A673 (cell line): ENCODE data around the gene CTDSP1. TPM values are rescaled to one million over a fixed set of nuclear protein-coding genes. Genes with fewer than 3 reads are reported as not detected.

ENCODE experiments used
- BruUV-seq: library from RNA; stranded (reverse); fragments of 400-500 nt; replicated peaks from 2 replicates; lab custom pipeline; 2021; lab: Mats Ljungman, UMichigan
- CTCF ChIA-PET: fragments of 300-600 bp; sonication (Branson Sonifier 250); formaldehyde crosslinking; loops from one replicate; lab custom pipeline; 2022; ENCODE audit warnings: antibody characterized with exemption; lab: Charles Lee
- POLR2A ChIA-PET: fragments of 300-600 bp; sonication (Branson Sonifier 250); formaldehyde crosslinking; loops from one replicate; lab custom pipeline; 2022; ENCODE audit warnings: antibody characterized with exemption; ENCODE audit not compliant: low non-redundant PET; lab: Charles Lee
- DNase-seq: peaks from one replicate; pipeline ENCODE4 v3.0.0-alpha.2; 2015; ENCODE audit warnings: low spot score
- H3K27ac ChIP-seq: fragments of 200-600 bp; sonication (generic); 2 replicates; pipeline ENCODE4 v1.5.1; 2016; ENCODE audit warnings: mixed run types, low read depth, mild to moderate bottlenecking, mixed read lengths, antibody characterized with exemption, low read length; ENCODE audit not compliant: poor library complexity, severe bottlenecking
- H3K27me3 ChIP-seq: fragments of 200-600 bp; sonication (generic); replicated peaks from 2 replicates; pipeline ENCODE4 v1.6.1; 2017; ENCODE audit warnings: mixed run types, low read depth, mild to moderate bottlenecking, mixed read lengths, antibody characterized with exemption, low read length; ENCODE audit not compliant: insufficient read depth, poor library complexity
- H3K36me3 ChIP-seq: fragments of 200-600 bp; sonication (generic); 2 replicates; pipeline ENCODE4 v1.6.1; 2016; ENCODE audit warnings: mixed run types, mild to moderate bottlenecking, mixed read lengths, antibody characterized with exemption, low read length; ENCODE audit not compliant: insufficient read depth, poor library complexity, severe bottlenecking
- H3K4me1 ChIP-seq: fragments of 200-600 bp; sonication (generic); 2 replicates; pipeline ENCODE4 v1.6.1; 2017; ENCODE audit warnings: mixed run types, mild to moderate bottlenecking, mixed read lengths, antibody characterized with exemption, low read length; ENCODE audit not compliant: insufficient read depth, poor library complexity, severe bottlenecking
- H3K4me3 ChIP-seq: fragments of 200-600 bp; sonication (generic); 2 replicates; pipeline ENCODE4 v1.5.1; 2016; ENCODE audit warnings: low read depth, mixed run types, mild to moderate bottlenecking, mixed read lengths, low read length; ENCODE audit not compliant: poor library complexity, severe bottlenecking
- H3K9me3 ChIP-seq: fragments of 200-600 bp; sonication (generic); 2 replicates; pipeline ENCODE4 v1.6.1; 2016; ENCODE audit warnings: mixed run types, low read depth, mild to moderate bottlenecking, mixed read lengths, antibody characterized with exemption, low read length; ENCODE audit not compliant: poor library complexity, severe bottlenecking
- EZH2 ChIP-seq: fragments of 200-600 bp; sonication (generic); IDR thresholded peaks from 2 replicates; pipeline ENCODE4 v1.6.1; 2017; ENCODE audit warnings: borderline replicate concordance, low read depth, mild to moderate bottlenecking, mixed read lengths, antibody characterized with exemption, low read length; ENCODE audit not compliant: poor library complexity, severe bottlenecking
- intact Hi-C: fragments of 100-400 bp; cut with micrococcal nuclease; formaldehyde crosslinking; loops from one replicate; pipeline ENCODE4 v1.10.0; 2022; ENCODE audit not compliant: unreplicated experiment
- total RNA-seq: library from RNA; stranded (reverse); gene quantifications from 2 replicates; pipeline ENCODE4 v1.2.3, GENCODE V29; 2021
- TF ChIP-seq, protein P1 (sequence below): fragments of 300-800, 200-600 bp; sonication (generic); conservative IDR thresholded peaks from 2 replicates; pipeline ENCODE4 v1.5.1; 2017; ENCODE audit warnings: low read depth, mild to moderate bottlenecking, antibody characterized with exemption, low read length, moderate library complexity, mixed read lengths

The CTDSP1 gene
- total RNA-seq, 1 experiment from 2014 or later: 72.3 TPM

DNA sequence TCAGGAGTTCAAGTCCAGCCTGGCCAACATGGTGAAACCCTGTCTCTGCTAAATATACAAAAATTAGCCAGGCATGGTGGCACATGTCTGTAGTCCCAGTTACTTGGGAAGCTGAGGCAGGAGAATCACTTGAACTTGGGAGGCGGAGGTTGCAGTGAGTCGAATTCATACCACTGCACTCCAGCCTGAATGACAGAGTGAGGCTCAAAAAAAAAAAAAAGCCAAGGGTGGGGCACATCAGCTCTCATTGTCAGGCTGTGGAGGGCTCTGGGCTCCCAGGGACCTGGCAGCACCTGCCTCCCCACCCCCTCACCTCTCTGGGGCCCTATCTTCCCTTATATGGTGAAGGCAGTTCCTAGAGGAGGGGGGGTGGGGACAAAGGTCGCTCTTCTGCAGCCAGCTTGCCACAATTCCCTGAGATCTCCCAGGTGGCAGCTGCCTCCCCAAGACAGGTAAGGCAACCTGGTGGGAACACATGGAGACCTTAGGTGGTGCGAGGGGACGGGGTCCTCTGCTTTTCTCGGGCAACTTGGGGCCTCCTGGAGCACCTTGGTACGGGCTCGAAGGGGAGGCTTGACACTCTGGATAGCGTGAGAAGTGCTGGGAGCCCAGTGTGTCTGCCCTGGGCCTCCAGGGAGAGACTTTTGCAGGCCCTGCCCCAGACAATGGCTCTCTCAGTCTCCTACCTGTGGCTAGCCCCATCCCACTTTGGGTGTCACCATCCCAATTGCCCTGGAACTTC is 19.2 kb downstream of the CTDSP1 start, which contains the start of gene VIL1:
VIL1 (plus strand) TSS at position 407 of the 742 bp plus-strand sequence. CDS start 4,656 bp downstream, outside the sequence.
- CTCF ChIA-PET: no interaction called here
- no TSS peak for BruUV-seq
- no peak within 1 kb of the TSS for H3K4me3 ChIP-seq
- no peak within 1 kb of the TSS for H3K27ac ChIP-seq
- DNase-seq: no peak
- no peaks in the 10 kb centered on the region for H3K4me1 ChIP-seq
- H3K27me3 ChIP-seq: no peaks in the 10 kb centered on the region
- intact Hi-C loops: no loop called here
- no peaks in the 10 kb centered on the region for H3K36me3 ChIP-seq
- TF ChIP-seq, protein P1, sequence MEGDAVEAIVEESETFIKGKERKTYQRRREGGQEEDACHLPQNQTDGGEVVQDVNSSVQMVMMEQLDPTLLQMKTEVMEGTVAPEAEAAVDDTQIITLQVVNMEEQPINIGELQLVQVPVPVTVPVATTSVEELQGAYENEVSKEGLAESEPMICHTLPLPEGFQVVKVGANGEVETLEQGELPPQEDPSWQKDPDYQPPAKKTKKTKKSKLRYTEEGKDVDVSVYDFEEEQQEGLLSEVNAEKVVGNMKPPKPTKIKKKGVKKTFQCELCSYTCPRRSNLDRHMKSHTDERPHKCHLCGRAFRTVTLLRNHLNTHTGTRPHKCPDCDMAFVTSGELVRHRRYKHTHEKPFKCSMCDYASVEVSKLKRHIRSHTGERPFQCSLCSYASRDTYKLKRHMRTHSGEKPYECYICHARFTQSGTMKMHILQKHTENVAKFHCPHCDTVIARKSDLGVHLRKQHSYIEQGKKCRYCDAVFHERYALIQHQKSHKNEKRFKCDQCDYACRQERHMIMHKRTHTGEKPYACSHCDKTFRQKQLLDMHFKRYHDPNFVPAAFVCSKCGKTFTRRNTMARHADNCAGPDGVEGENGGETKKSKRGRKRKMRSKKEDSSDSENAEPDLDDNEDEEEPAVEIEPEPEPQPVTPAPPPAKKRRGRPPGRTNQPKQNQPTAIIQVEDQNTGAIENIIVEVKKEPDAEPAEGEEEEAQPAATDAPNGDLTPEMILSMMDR: no peak
- TF ChIP-seq EZH2: no peak
- no peaks in the 10 kb centered on the region for H3K9me3 ChIP-seq
- POLR2A ChIA-PET: no interaction called here

DNA sequence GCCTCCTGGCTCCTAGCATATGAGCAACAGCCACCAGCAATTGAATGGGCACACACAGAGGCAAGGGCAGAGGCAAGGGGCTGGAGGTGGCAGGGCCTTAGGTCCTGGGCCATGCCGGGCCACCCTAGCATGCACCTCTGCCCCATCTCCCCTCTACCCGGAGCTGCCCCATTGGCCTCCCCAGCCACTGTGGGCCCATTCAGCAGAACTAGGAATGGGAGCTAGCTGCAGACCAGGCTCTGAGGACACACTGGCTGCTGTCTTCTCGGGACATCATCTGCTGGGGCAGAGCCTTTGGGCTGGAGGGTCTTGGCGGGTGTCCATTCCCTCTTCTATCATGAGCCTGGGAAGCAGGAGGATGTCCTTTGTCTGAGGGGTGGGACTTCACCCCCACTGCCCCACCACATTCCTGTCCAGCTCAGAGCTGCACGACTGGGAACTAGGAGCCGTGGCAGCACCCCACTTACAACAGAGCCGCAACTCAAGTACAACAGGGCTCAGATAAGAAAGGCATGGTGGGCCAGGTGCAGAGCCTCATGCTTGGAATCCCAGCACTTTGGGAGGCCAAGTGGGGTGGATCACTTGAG is 20.1 kb downstream of the CTDSP1 start:
- ChIA-PET CTCF (no interaction called here), POLR2A (no interaction called here)
- intact Hi-C loops: no loop called here
- TF ChIP-seq, protein P1: no peak
- TF ChIP-seq EZH2: no peak
- Histone ChIP-seq H3K27ac (no peak overlapping the region), H3K36me3 (no peaks in the 10 kb centered on the region), H3K4me1 (no peaks in the 10 kb centered on the region), H3K27me3 (no peaks in the 10 kb centered on the region), H3K4me3 (no peak overlapping the region), H3K9me3 (no peaks in the 10 kb centered on the region)
- no peak for DNase-seq
- no TSS peak for BruUV-seq

- CTCF ChIA-PET: no interaction called here
- Histone ChIP-seq H3K27ac (no peak overlapping the region), H3K4me1 (no peaks in the 10 kb centered on the region), H3K4me3 (no peak overlapping the region), H3K36me3 (no peaks in the 10 kb centered on the region), H3K9me3 (no peaks in the 10 kb centered on the region), H3K27me3 (no peaks in the 10 kb centered on the region)
- TF ChIP-seq EZH2: no peak
- TF ChIP-seq, protein P1: no peak
- POLR2A ChIA-PET: no interaction called here
- no TSS peak for BruUV-seq
- intact Hi-C loops: no loop called here
- no peak for DNase-seq
These were observed 21.4 kb downstream of the CTDSP1 start for GRCh38 chr2:218421027-218421426.
